ENCODE measurements around the gene PCDHGA4.

The PCDHGA4 gene

GRCh38 chr5:141345327-141345726 is 9.5 kb upstream of the PCDHGA4 start:
- TF ChIP-seq REST (IDR thresholded peaks at IDR 0.05; ENCODE audit: low read depth) (no peak), TAF1 (IDR thresholded peaks at IDR 0.05; ENCODE audit: low read depth) (no peak), CREB1 (IDR thresholded peaks at IDR 0.05; ENCODE audit: low read depth) (no peak), TCF12 (IDR thresholded peaks at IDR 0.05; ENCODE audit: low read depth) (no peak), TEAD4 (IDR thresholded peaks at IDR 0.05) (no peak), EGR1 (IDR thresholded peaks at IDR 0.05) (no peak), EP300 (IDR thresholded peaks at IDR 0.05; ENCODE audit: borderline replicate concordance) (no peak), CEBPB (IDR thresholded peaks at IDR 0.05) (no peak), ZBTB7A (IDR thresholded peaks at IDR 0.05; ENCODE audit: low read depth) (no peak), NFIC (IDR thresholded peaks at IDR 0.05) (no peak), MAX (IDR thresholded peaks at IDR 0.05) (no peak), FOXM1 (IDR thresholded peaks at IDR 0.05; ENCODE audit: borderline replicate concordance, low read depth) (no peak), RAD21 (IDR thresholded peaks at IDR 0.05; ENCODE audit: low read depth) (no peak), YY1 (IDR thresholded peaks at IDR 0.05; ENCODE audit: low read depth) (no peak)
- TF ChIP-seq, protein P1, sequence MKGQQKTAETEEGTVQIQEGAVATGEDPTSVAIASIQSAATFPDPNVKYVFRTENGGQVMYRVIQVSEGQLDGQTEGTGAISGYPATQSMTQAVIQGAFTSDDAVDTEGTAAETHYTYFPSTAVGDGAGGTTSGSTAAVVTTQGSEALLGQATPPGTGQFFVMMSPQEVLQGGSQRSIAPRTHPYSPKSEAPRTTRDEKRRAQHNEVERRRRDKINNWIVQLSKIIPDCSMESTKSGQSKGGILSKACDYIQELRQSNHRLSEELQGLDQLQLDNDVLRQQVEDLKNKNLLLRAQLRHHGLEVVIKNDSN (IDR thresholded peaks at IDR 0.05), result no peak

DNA sequence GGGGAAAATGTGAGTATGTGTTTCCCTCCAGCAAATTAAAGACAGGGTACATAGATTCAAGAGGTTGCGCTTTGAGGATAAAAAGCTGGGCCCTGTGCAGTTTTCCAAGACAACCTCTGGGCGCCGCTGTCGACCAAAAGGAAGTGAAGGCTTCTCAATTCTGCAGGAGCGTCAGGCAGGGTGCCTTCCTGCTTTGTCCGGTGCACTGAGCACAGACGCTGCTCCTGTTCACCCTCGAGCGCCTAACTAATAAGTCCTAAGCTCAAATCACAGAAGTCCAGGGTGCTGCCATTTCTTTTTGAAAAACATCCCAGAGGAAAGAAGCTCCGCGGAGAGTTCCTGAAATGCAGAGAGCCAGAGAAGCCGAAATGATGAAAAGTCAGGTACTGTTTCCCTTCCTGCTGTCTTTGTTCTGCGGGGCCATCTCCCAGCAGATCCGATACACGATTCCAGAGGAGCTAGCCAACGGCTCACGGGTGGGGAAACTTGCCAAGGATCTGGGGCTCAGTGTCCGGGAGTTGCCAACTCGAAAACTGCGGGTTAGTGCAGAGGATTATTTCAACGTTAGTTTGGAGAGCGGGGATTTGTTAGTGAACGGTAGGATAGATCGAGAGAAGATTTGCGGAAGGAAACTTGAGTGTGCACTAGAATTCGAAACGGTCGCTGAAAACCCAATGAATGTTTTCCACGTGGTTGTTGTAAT is 4.8 kb upstream of the PCDHGA4 start, which contains the start of gene PCDHGB1:
Gene PCDHGB1 (plus strand): TSS at position 183 of the 703 bp plus-strand sequence. CDS start 162 bp downstream, at position 345.
- TF ChIP-seq RAD21 (IDR thresholded peaks at IDR 0.05; ENCODE audit: low read depth) (peak; percentile 49), EP300 (IDR thresholded peaks at IDR 0.05; ENCODE audit: borderline replicate concordance) (no peak), CEBPB (IDR thresholded peaks at IDR 0.05) (no peak)

DNA sequence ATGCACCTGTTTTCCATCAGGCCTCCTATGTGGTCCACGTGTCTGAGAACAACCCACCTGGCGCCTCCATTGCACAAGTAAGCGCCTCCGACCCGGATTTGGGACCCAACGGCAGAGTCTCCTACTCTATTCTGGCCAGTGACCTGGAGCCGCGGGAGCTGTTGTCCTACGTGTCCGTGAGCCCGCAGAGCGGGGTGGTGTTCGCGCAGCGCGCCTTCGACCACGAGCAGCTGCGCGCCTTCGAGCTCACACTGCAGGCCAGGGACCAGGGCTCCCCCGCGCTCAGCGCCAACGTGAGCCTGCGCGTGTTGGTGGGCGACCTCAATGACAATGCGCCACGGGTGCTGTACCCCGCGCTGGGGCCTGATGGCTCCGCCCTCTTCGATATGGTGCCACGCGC is 3.2 kb upstream of the PCDHGA4 start:
- no peak for TF ChIP-seq CREB1 (IDR thresholded peaks at IDR 0.05; ENCODE audit: low read depth)
- TF ChIP-seq, protein P1 (IDR thresholded peaks at IDR 0.05), result no peak
- no peak for TF ChIP-seq YY1 (IDR thresholded peaks at IDR 0.05; ENCODE audit: low read depth)
- TF ChIP-seq REST (IDR thresholded peaks at IDR 0.05; ENCODE audit: low read depth), result no peak
- no peak for TF ChIP-seq MAX (IDR thresholded peaks at IDR 0.05)
- no peak for TF ChIP-seq ZBTB7A (IDR thresholded peaks at IDR 0.05; ENCODE audit: low read depth)
- no peak for TF ChIP-seq EP300 (IDR thresholded peaks at IDR 0.05; ENCODE audit: borderline replicate concordance)
- TF ChIP-seq TAF1 (IDR thresholded peaks at IDR 0.05; ENCODE audit: low read depth), result no peak
- no peak for TF ChIP-seq NFIC (IDR thresholded peaks at IDR 0.05)
- no peak for TF ChIP-seq EGR1 (IDR thresholded peaks at IDR 0.05)
- no peak for TF ChIP-seq FOXM1 (IDR thresholded peaks at IDR 0.05; ENCODE audit: borderline replicate concordance, low read depth)
- TF ChIP-seq TEAD4 (IDR thresholded peaks at IDR 0.05), result no peak
- TF ChIP-seq CEBPB (IDR thresholded peaks at IDR 0.05), result no peak
- no peak for TF ChIP-seq TCF12 (IDR thresholded peaks at IDR 0.05; ENCODE audit: low read depth)

DNA sequence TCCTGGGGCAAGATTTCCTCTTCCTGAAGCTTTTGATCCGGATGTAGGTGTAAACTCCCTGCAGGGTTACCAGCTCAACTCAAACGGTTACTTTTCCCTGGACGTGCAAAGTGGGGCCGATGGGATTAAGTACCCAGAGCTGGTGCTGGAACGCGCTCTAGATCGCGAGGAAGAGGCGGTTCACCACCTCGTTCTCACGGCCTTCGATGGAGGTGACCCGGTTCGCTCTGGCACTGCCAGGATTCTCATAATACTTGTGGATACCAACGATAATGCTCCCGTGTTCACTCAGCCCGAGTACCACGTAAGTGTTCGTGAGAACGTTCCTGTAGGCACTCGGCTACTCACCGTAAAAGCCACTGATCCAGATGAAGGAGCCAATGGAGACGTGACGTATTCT is 820 bp downstream of the PCDHGA4 start:
- TF ChIP-seq, protein P1 (IDR thresholded peaks at IDR 0.05), result no peak
- no peak for TF ChIP-seq TAF1 (IDR thresholded peaks at IDR 0.05; ENCODE audit: low read depth)
- TF ChIP-seq RAD21 (IDR thresholded peaks at IDR 0.05; ENCODE audit: low read depth), result no peak
- no peak for TF ChIP-seq TCF12 (IDR thresholded peaks at IDR 0.05; ENCODE audit: low read depth)

DNA sequence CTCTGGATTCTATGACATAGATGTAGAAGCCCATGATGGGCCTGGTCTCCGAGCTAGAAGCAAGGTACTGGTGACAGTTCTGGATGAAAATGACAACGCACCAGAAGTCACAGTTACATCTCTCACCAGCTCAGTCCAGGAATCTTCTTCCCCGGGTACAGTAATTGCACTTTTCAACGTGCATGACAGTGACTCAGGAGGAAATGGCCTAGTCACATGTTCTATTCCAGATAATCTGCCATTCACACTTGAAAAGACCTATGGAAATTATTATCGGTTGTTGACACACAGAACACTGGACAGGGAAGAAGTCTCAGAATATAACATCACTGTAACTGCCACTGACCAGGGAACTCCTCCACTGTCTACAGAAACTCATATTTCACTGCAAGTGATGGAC is 1.3 kb downstream of the PCDHGA4 start:
- TF ChIP-seq TEAD4 (IDR thresholded peaks at IDR 0.05) (no peak), EGR1 (IDR thresholded peaks at IDR 0.05) (no peak), MAX (IDR thresholded peaks at IDR 0.05) (no peak), RAD21 (IDR thresholded peaks at IDR 0.05; ENCODE audit: low read depth) (no peak), CREB1 (IDR thresholded peaks at IDR 0.05; ENCODE audit: low read depth) (no peak), YY1 (IDR thresholded peaks at IDR 0.05; ENCODE audit: low read depth) (no peak), EP300 (IDR thresholded peaks at IDR 0.05; ENCODE audit: borderline replicate concordance) (no peak), CEBPB (IDR thresholded peaks at IDR 0.05) (no peak), TCF12 (IDR thresholded peaks at IDR 0.05; ENCODE audit: low read depth) (no peak), FOXM1 (IDR thresholded peaks at IDR 0.05; ENCODE audit: borderline replicate concordance, low read depth) (no peak)
- TF ChIP-seq, protein P1 (IDR thresholded peaks at IDR 0.05), result no peak

Measured in Ishikawa (cell line).